WTC11 (cell line): ENCODE measurements around the gene TFPT. TPM values are rescaled to one million over a fixed set of nuclear protein-coding genes. Genes with fewer than 3 reads are reported as not detected.

ENCODE experiments used
- ATAC-seq: fragments of 200-7000 bp; cut with Tn5 transposase; 2 replicates; pipeline ENCODE4 v1.10.0; 2021; ENCODE audit warnings: mild to moderate bottlenecking, moderate library complexity
- CTCF ChIA-PET: fragments of 300-600 bp; sonication (Branson Sonifier 250); formaldehyde crosslinking; loops from one replicate; lab custom pipeline; 2021; ENCODE audit warnings: antibody characterized with exemption; lab: Charles Lee
- POLR2A ChIA-PET: fragments of 350-600 bp; sonication (Branson Sonifier 250); formaldehyde crosslinking; loops from one replicate; lab custom pipeline; 2021; ENCODE audit warnings: antibody characterized with exemption; lab: Charles Lee
- DNase-seq: peaks from one replicate; pipeline ENCODE4 v3.0.0; 2021; ENCODE audit warnings: low spot score
- H3K27ac Mint-ChIP-seq: 2 replicates; pipeline ENCODE4 v1.8.0; 2021; ENCODE audit warnings: mixed read lengths
- H3K27me3 Mint-ChIP-seq: 2 replicates; pipeline ENCODE4 v1.8.0; 2021; ENCODE audit warnings: low read depth, mild to moderate bottlenecking, moderate library complexity, mixed read lengths
- H3K36me3 Mint-ChIP-seq: 2 replicates; pipeline ENCODE4 v1.8.0; 2021; ENCODE audit warnings: mixed read lengths
- H3K4me1 Mint-ChIP-seq: 2 replicates; pipeline ENCODE4 v1.8.0; 2022; ENCODE audit warnings: mixed read lengths
- H3K4me3 Mint-ChIP-seq: 2 replicates; pipeline ENCODE4 v1.8.0; 2021; ENCODE audit warnings: mild to moderate bottlenecking, moderate library complexity, mixed read lengths
- H3K9me3 Mint-ChIP-seq: 2 replicates; pipeline ENCODE4 v1.8.0; 2021; ENCODE audit warnings: mixed read lengths
- CBFB ChIP-seq: sonication (generic); formaldehyde crosslinking; IDR thresholded peaks from 2 replicates; pipeline ENCODE4 v1.8.1; 2022; ENCODE audit warnings: mild to moderate bottlenecking, low read depth, missing genetic modification reagents
- CREM ChIP-seq: sonication (generic); formaldehyde crosslinking; IDR thresholded peaks from 2 replicates; pipeline ENCODE4 v1.8.1; 2022; ENCODE audit warnings: mild to moderate bottlenecking, missing genetic modification reagents, moderate library complexity
- CTCF ChIP-seq: fragments of 200-600 bp; IDR thresholded peaks from 2 replicates; pipeline ENCODE4 v1.8.0; 2022; ENCODE audit warnings: antibody characterized with exemption
- EMX1 ChIP-seq: fragments of 250-450 bp; sonication (Bioruptor Pico); IDR thresholded peaks from 2 replicates; pipeline ENCODE4 v1.8.0; 2021; ENCODE audit warnings: mild to moderate bottlenecking
- ERG ChIP-seq: fragments of 250-450 bp; sonication (Bioruptor Pico); IDR thresholded peaks from 2 replicates; pipeline ENCODE4 v1.8.0; 2021; ENCODE audit warnings: mild to moderate bottlenecking
- FOXK1 ChIP-seq: sonication (generic); formaldehyde crosslinking; IDR thresholded peaks from 2 replicates; pipeline ENCODE4 v1.8.0; 2022; ENCODE audit warnings: mild to moderate bottlenecking, moderate library complexity, missing genetic modification reagents
- GRHL2 ChIP-seq: fragments of 250-450 bp; sonication (Bioruptor Pico); IDR thresholded peaks from 2 replicates; pipeline ENCODE4 v1.8.0; 2022; ENCODE audit warnings: mild to moderate bottlenecking, moderate library complexity; ENCODE audit not compliant: insufficient replicate concordance, severe bottlenecking
- IRF2 ChIP-seq: sonication (generic); formaldehyde crosslinking; IDR thresholded peaks from 2 replicates; pipeline ENCODE4 v1.8.0; 2022; ENCODE audit warnings: low read depth, missing genetic modification reagents, borderline replicate concordance
- JAZF1 ChIP-seq: fragments of 250-450 bp; sonication (Bioruptor Pico); IDR thresholded peaks from 2 replicates; pipeline ENCODE4 v1.9.0; 2021; ENCODE audit warnings: moderate library complexity, mild to moderate bottlenecking, inconsistent platforms
- JUN ChIP-seq: sonication (generic); formaldehyde crosslinking; IDR thresholded peaks from 2 replicates; pipeline ENCODE4 v1.8.0; 2023; ENCODE audit warnings: mild to moderate bottlenecking, missing genetic modification reagents
- MAX ChIP-seq: sonication (generic); formaldehyde crosslinking; IDR thresholded peaks from 2 replicates; pipeline ENCODE4 v1.8.0; 2022; ENCODE audit warnings: mild to moderate bottlenecking, missing genetic modification reagents
- MLX ChIP-seq: sonication (generic); formaldehyde crosslinking; IDR thresholded peaks from 2 replicates; pipeline ENCODE4 v1.8.1; 2023; ENCODE audit warnings: mild to moderate bottlenecking, missing genetic modification reagents, moderate library complexity
- NFYB ChIP-seq: sonication (generic); formaldehyde crosslinking; conservative IDR thresholded peaks from 2 replicates; pipeline ENCODE4 v1.8.0; 2022; ENCODE audit warnings: low read depth, missing genetic modification reagents
- NR3C1 ChIP-seq: sonication (generic); formaldehyde crosslinking; conservative IDR thresholded peaks from 2 replicates; pipeline ENCODE4 v1.8.1; 2023; ENCODE audit warnings: low read depth, mild to moderate bottlenecking, missing genetic modification reagents
- PRDM15 ChIP-seq: sonication (generic); formaldehyde crosslinking; IDR thresholded peaks from 2 replicates; pipeline ENCODE4 v1.8.0; 2022; ENCODE audit warnings: missing genetic modification reagents
- SMAD3 ChIP-seq: sonication (generic); formaldehyde crosslinking; IDR thresholded peaks from 2 replicates; pipeline ENCODE4 v1.8.0; 2022; ENCODE audit warnings: missing genetic modification reagents, mild to moderate bottlenecking, borderline replicate concordance
- SMAD4 ChIP-seq: sonication (generic); formaldehyde crosslinking; IDR thresholded peaks from 2 replicates; pipeline ENCODE4 v1.8.0; 2022; ENCODE audit warnings: mild to moderate bottlenecking, missing genetic modification reagents
- SOX15 ChIP-seq: fragments of 250-450 bp; sonication (Bioruptor Pico); IDR thresholded peaks from 2 replicates; pipeline ENCODE4 v1.9.0; 2021; ENCODE audit warnings: mild to moderate bottlenecking
- SP1 ChIP-seq: sonication (generic); formaldehyde crosslinking; conservative IDR thresholded peaks from 2 replicates; pipeline ENCODE4 v1.8.1; 2022; ENCODE audit warnings: missing genetic modification reagents
- TP53 ChIP-seq: sonication (generic); formaldehyde crosslinking; IDR thresholded peaks from 2 replicates; pipeline ENCODE4 v1.8.1; 2023; ENCODE audit warnings: mild to moderate bottlenecking, missing genetic modification reagents
- USF2 ChIP-seq: sonication (generic); formaldehyde crosslinking; IDR thresholded peaks from 2 replicates; pipeline ENCODE4 v1.8.1; 2023; ENCODE audit warnings: mild to moderate bottlenecking, missing genetic modification reagents, moderate library complexity
- ZMAT4 ChIP-seq: fragments of 250-450 bp; sonication (Bioruptor Pico); IDR thresholded peaks from 2 replicates; pipeline ENCODE4 v1.9.0; 2021; ENCODE audit warnings: mild to moderate bottlenecking
- ZNF138 ChIP-seq: sonication (generic); formaldehyde crosslinking; conservative IDR thresholded peaks from 2 replicates; pipeline ENCODE4 v1.8.1; 2022; ENCODE audit warnings: mild to moderate bottlenecking, moderate library complexity, missing genetic modification reagents
- ZSCAN18 ChIP-seq: fragments of 250-450 bp; sonication (Bioruptor Pico); IDR thresholded peaks from 2 replicates; pipeline ENCODE4 v2.1.2; 2022; ENCODE audit warnings: mild to moderate bottlenecking, moderate library complexity
- total RNA-seq: library from RNA; stranded (reverse); gene quantifications from 3 replicates; pipeline ENCODE4 v1.2.3, GENCODE V29; 2021

The TFPT gene
- total RNA-seq, 1 experiment from 2014 or later = 24.6 TPM

- no peak for TF ChIP-seq CBFB (CRISPR knock-in tag)
- TF ChIP-seq SMAD3 (CRISPR knock-in tag) = no peak
- TF ChIP-seq JAZF1 (CRISPR knock-in tag) = no peak
- TF ChIP-seq CREM (CRISPR knock-in tag) = no peak
Measured at GRCh38 chr19:54104998-54105715, 10.3 kb downstream of the TFPT start (continued).

- H3K27ac Mint-ChIP-seq = peak within 1 kb of the TSS; percentile 96
- H3K36me3 Mint-ChIP-seq = peaks cover 25% of the 10 kb centered on the region
- ChIA-PET CTCF (interaction anchor here (0.9 to 2.0 kb wide), 4 partner anchors 61 to 73 kb away, joined by 3 to 8 read pairs (median 5); no protein-coding TSS in a partner anchor), POLR2A (interaction anchor here (3.4 kb wide), 1 partner anchor 13 kb away, joined by 10 read pairs; the partner anchor contains the start of genes PRPF31 and TFPT)
- H3K9me3 Mint-ChIP-seq = no peaks in the 10 kb centered on the region
- peaks cover 3% of the 10 kb centered on the region for H3K4me1 Mint-ChIP-seq
- ATAC-seq (peak; percentile 96), DNase-seq (peak; percentile 98)
- H3K4me3 Mint-ChIP-seq = peak within 1 kb of the TSS; percentile 97
- H3K27me3 Mint-ChIP-seq = no peaks in the 10 kb centered on the region; the same call in 1 of the 2 replicates
- TF ChIP-seq GRHL2 (CRISPR knock-in tag) (no peak), ZSCAN18 (CRISPR knock-in tag) (no peak), SP1 (CRISPR knock-in tag) (peak; percentile 83), ERG (CRISPR knock-in tag) (no peak), SOX15 (CRISPR knock-in tag) (no peak), USF2 (CRISPR knock-in tag) (0 out of 2 replicates have a peak, but pooled peaks have one; percentile 30), EMX1 (CRISPR knock-in tag) (no peak), SMAD4 (no peak), FOXK1 (CRISPR knock-in tag) (peak; percentile 86), NR3C1 (CRISPR knock-in tag) (no peak), JUN (CRISPR knock-in tag) (no peak), CTCF (no peak), ZMAT4 (CRISPR knock-in tag) (no peak), MAX (peak; percentile 32; the same call in 1 of the 2 replicates), CREM (CRISPR knock-in tag) (0 out of 2 replicates have a peak, but pooled peaks have one; percentile 52), PRDM15 (CRISPR knock-in tag) (peak; percentile 27; the same call in 1 of the 2 replicates), TP53 (CRISPR knock-in tag) (0 out of 2 replicates have a peak, but pooled peaks have one; percentile 55), NFYB (no peak), IRF2 (CRISPR knock-in tag) (no peak), MLX (CRISPR knock-in tag) (no peak), ZNF138 (CRISPR knock-in tag) (no peak)
Measured at GRCh38 chr19:54102421-54103169, 12.9 kb downstream of the TFPT start, which contains the start of gene NDUFA3. TSS of gene NDUFA3 (plus strand) at chr19:54102855. CDS start at chr19:54102879, 24 bp downstream.
